DOHH2 (cell line): Measurements from ENCODE around the gene TBL1XR1.

Source experiments
- H3F3A ChIP-seq: fragments of 200-600 bp; sonication (generic), shearing (Covaris generic); 2 replicates; pipeline ENCODE4 v1.6.0; 2016; ENCODE audit warnings: antibody characterized with exemption, mild to moderate bottlenecking; ENCODE audit not compliant: control insufficient read depth, insufficient read depth
- H3K27ac ChIP-seq: fragments of 200-600 bp; sonication (generic); 2 replicates; pipeline ENCODE4 v1.5.1; 2014; ENCODE audit warnings: low read depth, mild to moderate bottlenecking, low read length, moderate library complexity
- H3K27me3 ChIP-seq: fragments of 200-600 bp; sonication (generic); 2 replicates; pipeline ENCODE4 v1.6.1; 2014; ENCODE audit warnings: mild to moderate bottlenecking, low read length, mixed read lengths; ENCODE audit not compliant: control insufficient read depth
- H3K36me3 ChIP-seq: fragments of 200-600 bp; sonication (generic); 2 replicates; pipeline ENCODE4 v1.6.1; 2014; ENCODE audit warnings: mild to moderate bottlenecking, low read length, moderate library complexity, mixed read lengths; ENCODE audit not compliant: control insufficient read depth
- H3K4me1 ChIP-seq: fragments of 200-600 bp; sonication (generic); 2 replicates; pipeline ENCODE4 v1.6.1; 2014; ENCODE audit warnings: mild to moderate bottlenecking, low read length, mixed read lengths; ENCODE audit not compliant: control insufficient read depth
- H3K4me2 ChIP-seq: fragments of 200-600 bp; sonication (generic); 2 replicates; pipeline ENCODE4 v1.6.0; 2014; ENCODE audit warnings: mild to moderate bottlenecking, low read length, moderate library complexity
- H3K4me3 ChIP-seq: fragments of 200-600 bp; sonication (generic); 2 replicates; pipeline ENCODE4 v1.5.1; 2014; ENCODE audit warnings: mild to moderate bottlenecking, low read length, mixed read lengths
- H3K79me2 ChIP-seq: fragments of 200-600 bp; sonication (generic); 2 replicates; pipeline ENCODE4 v1.6.1; 2014; ENCODE audit warnings: mild to moderate bottlenecking, low read length, mixed read lengths; ENCODE audit not compliant: control insufficient read depth
- H3K9me2 ChIP-seq: fragments of 200-600 bp; sonication (generic); replicated peaks from 2 replicates; pipeline ENCODE4 v1.6.1; 2014; ENCODE audit warnings: mild to moderate bottlenecking, low read length, mixed read lengths; ENCODE audit not compliant: control insufficient read depth
- H3K9me3 ChIP-seq: fragments of 200-600 bp; sonication (generic); 2 replicates; pipeline ENCODE4 v1.6.1; 2014; ENCODE audit warnings: antibody characterized with exemption, low read length, mixed read lengths; ENCODE audit not compliant: control insufficient read depth, insufficient read depth
- H4K20me1 ChIP-seq: fragments of 200-600 bp; sonication (generic); 2 replicates; pipeline ENCODE4 v1.6.0; 2014; ENCODE audit warnings: low read depth, mild to moderate bottlenecking, antibody characterized with exemption, low read length, moderate library complexity; ENCODE audit not compliant: control insufficient read depth, insufficient read depth
- CTCF ChIP-seq: fragments of 200-600 bp; sonication (generic); IDR thresholded peaks from one replicate; pipeline ENCODE4 v1.5.1; 2014; ENCODE audit warnings: antibody characterized with exemption, mild to moderate bottlenecking, low read depth, low read length; ENCODE audit not compliant: poor library complexity, severe bottlenecking
- EZH2phosphoT487 ChIP-seq: fragments of 200-600 bp; sonication (generic); IDR thresholded peaks from 2 replicates; pipeline ENCODE4 v1.6.1; 2017; ENCODE audit warnings: borderline replicate concordance, mild to moderate bottlenecking, antibody characterized with exemption, low read length, moderate library complexity, mixed read lengths

Gene TBL1XR1

GRCh38 chr3:177057768-177058167 lies 139.5 kb downstream of the TBL1XR1 start:
- Histone ChIP-seq H3K9me2 (no peaks in the 10 kb centered on the region), H3K4me3 (no peak overlapping the region), H3K79me2 (peaks cover 83% of the 10 kb centered on the region), H3K27me3 (no peaks in the 10 kb centered on the region), H4K20me1 (no peaks in the 10 kb centered on the region), H3K4me1 (peaks cover 34% of the 10 kb centered on the region), H3K9me3 (no peaks in the 10 kb centered on the region), H3F3A (peaks cover 9% of the 10 kb centered on the region; the same call in 1 of the 2 replicates), H3K4me2 (no peak overlapping the region), H3K27ac (no peak overlapping the region), H3K36me3 (peaks cover 48% of the 10 kb centered on the region)
- no peak for TF ChIP-seq CTCF
- no peak for TF ChIP-seq EZH2phosphoT487

- H3K27me3 ChIP-seq = no peaks in the 10 kb centered on the region
- peaks cover 77% of the 10 kb centered on the region for H3K79me2 ChIP-seq
- no peaks in the 10 kb centered on the region for H3K9me3 ChIP-seq
- H3F3A ChIP-seq = peaks cover 9% of the 10 kb centered on the region
- H3K36me3 ChIP-seq = peaks cover 47% of the 10 kb centered on the region
- H3K4me2 ChIP-seq = no peak overlapping the region
- TF ChIP-seq EZH2phosphoT487 (no peak), CTCF (no peak)
- H3K4me3 ChIP-seq = no peak overlapping the region
- no peaks in the 10 kb centered on the region for H3K9me2 ChIP-seq
- H3K27ac ChIP-seq = no peak overlapping the region
- H3K4me1 ChIP-seq = peaks cover 32% of the 10 kb centered on the region
- no peaks in the 10 kb centered on the region for H4K20me1 ChIP-seq
These were observed 140.4 kb downstream of the TBL1XR1 start for GRCh38 chr3:177056927-177057326.

GRCh38 chr3:177055605-177056571 lies 141.4 kb downstream of the TBL1XR1 start:
- Histone ChIP-seq H3F3A (peaks cover 8% of the 10 kb centered on the region), H3K4me2 (no peak overlapping the region), H3K79me2 (peaks cover 76% of the 10 kb centered on the region), H3K4me3 (no peak overlapping the region), H3K36me3 (peaks cover 49% of the 10 kb centered on the region), H4K20me1 (no peaks in the 10 kb centered on the region), H3K9me2 (no peaks in the 10 kb centered on the region), H3K27ac (no peak overlapping the region), H3K9me3 (no peaks in the 10 kb centered on the region), H3K4me1 (peaks cover 33% of the 10 kb centered on the region), H3K27me3 (no peaks in the 10 kb centered on the region)
- TF ChIP-seq EZH2phosphoT487 (no peak), CTCF (no peak)
